ENCODE measurements around the gene EDAR.

Gene EDAR

GRCh38 chr2:108978709-108979111 lies 10.3 kb downstream of the EDAR start:
- TF ChIP-seq, protein P1, sequence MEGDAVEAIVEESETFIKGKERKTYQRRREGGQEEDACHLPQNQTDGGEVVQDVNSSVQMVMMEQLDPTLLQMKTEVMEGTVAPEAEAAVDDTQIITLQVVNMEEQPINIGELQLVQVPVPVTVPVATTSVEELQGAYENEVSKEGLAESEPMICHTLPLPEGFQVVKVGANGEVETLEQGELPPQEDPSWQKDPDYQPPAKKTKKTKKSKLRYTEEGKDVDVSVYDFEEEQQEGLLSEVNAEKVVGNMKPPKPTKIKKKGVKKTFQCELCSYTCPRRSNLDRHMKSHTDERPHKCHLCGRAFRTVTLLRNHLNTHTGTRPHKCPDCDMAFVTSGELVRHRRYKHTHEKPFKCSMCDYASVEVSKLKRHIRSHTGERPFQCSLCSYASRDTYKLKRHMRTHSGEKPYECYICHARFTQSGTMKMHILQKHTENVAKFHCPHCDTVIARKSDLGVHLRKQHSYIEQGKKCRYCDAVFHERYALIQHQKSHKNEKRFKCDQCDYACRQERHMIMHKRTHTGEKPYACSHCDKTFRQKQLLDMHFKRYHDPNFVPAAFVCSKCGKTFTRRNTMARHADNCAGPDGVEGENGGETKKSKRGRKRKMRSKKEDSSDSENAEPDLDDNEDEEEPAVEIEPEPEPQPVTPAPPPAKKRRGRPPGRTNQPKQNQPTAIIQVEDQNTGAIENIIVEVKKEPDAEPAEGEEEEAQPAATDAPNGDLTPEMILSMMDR (IDR thresholded peaks at IDR 0.05; ENCODE audit: unreplicated experiment in 3 of 3), result no peak
- no peaks in the 10 kb centered on the region for H3K36me3 Mint-ChIP-seq (ENCODE audit: low read depth)
- H3K4me1 Mint-ChIP-seq, result peaks cover 6% of the 10 kb centered on the region
- H3K27ac Mint-ChIP-seq, result peak overlapping the region; percentile 64 to 90 (median 70)
- H3K4me3 Mint-ChIP-seq, result no peak overlapping the region
- no peaks in the 10 kb centered on the region for H3K9me3 Mint-ChIP-seq
- H3K27me3 Mint-ChIP-seq (ENCODE audit: low read depth), result peaks cover 15% of the 10 kb centered on the region

- Mint-ChIP-seq H3K36me3 (ENCODE audit: low read depth) (no peaks in the 10 kb centered on the region), H3K9me3 (no peaks in the 10 kb centered on the region), H3K27ac (no peak overlapping the region), H3K4me1 (peaks cover 6% of the 10 kb centered on the region), H3K27me3 (ENCODE audit: low read depth) (peaks cover 24% of the 10 kb centered on the region), H3K4me3 (no peak overlapping the region)
- TF ChIP-seq, protein P1 (IDR thresholded peaks at IDR 0.05; ENCODE audit: unreplicated experiment in 3 of 3), result no peak
Observed at GRCh38 chr2:108975613-108976435, 13.2 kb downstream of the EDAR start.

GRCh38 chr2:108974674-108975073 lies 14.3 kb downstream of the EDAR start:
- no peaks in the 10 kb centered on the region for H3K9me3 Mint-ChIP-seq
- no peak overlapping the region for H3K27ac Mint-ChIP-seq
- peaks cover 26% of the 10 kb centered on the region for H3K27me3 Mint-ChIP-seq (ENCODE audit: low read depth)
- peaks cover 6% of the 10 kb centered on the region for H3K4me1 Mint-ChIP-seq
- H3K4me3 Mint-ChIP-seq, result no peak overlapping the region
- TF ChIP-seq, protein P1 (IDR thresholded peaks at IDR 0.05; ENCODE audit: unreplicated experiment in 3 of 3), result no peak
- H3K36me3 Mint-ChIP-seq (ENCODE audit: low read depth), result no peaks in the 10 kb centered on the region

DNA sequence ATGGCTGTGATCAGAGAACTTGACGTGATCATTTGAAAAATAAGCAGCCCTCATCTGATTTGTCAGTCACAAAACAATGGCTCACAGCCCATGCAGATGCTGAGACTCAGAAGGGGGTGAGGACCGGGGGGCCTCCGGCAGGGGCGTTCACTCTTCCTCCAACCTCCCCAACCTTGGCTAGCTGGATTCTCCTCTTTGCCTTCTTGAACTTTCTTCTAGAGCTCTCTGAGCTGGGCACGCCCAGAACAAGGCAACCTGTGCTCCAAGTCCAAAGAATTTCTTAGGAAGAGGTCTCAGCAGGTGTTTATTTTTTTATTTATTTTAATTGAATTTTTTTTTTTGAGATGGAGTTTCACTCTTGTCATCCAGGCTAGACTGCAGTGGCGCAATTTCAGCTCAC lies 16.4 kb downstream of the EDAR start:
- H3K4me3 Mint-ChIP-seq, result no peak overlapping the region
- H3K9me3 Mint-ChIP-seq, result no peaks in the 10 kb centered on the region
- H3K4me1 Mint-ChIP-seq, result peaks cover 3% of the 10 kb centered on the region
- H3K27me3 Mint-ChIP-seq (ENCODE audit: low read depth), result peaks cover 29% of the 10 kb centered on the region
- H3K27ac Mint-ChIP-seq, result no peak overlapping the region
- no peaks in the 10 kb centered on the region for H3K36me3 Mint-ChIP-seq (ENCODE audit: low read depth)
- TF ChIP-seq, protein P1 (IDR thresholded peaks at IDR 0.05; ENCODE audit: unreplicated experiment in 3 of 3), result no peak

GRCh38 chr2:108971661-108972566 lies 17.1 kb downstream of the EDAR start:
- TF ChIP-seq, protein P1 (IDR thresholded peaks at IDR 0.05; ENCODE audit: unreplicated experiment in 3 of 3), result no peak
- Mint-ChIP-seq H3K4me1 (peaks cover 9% of the 10 kb centered on the region), H3K27me3 (ENCODE audit: low read depth) (peaks cover 31% of the 10 kb centered on the region), H3K36me3 (ENCODE audit: low read depth) (no peaks in the 10 kb centered on the region), H3K4me3 (no peak overlapping the region), H3K9me3 (no peaks in the 10 kb centered on the region), H3K27ac (no peak overlapping the region)

Data from nephron (organoid).